ENCODE results near the gene CYP2J2. TPM values are rescaled to one million over a fixed set of nuclear protein-coding genes. Genes with fewer than 3 reads are reported as not detected.

CYP2J2 gene
- total RNA-seq, 1 experiment from 2014 or later: 0.46 TPM

DNA sequence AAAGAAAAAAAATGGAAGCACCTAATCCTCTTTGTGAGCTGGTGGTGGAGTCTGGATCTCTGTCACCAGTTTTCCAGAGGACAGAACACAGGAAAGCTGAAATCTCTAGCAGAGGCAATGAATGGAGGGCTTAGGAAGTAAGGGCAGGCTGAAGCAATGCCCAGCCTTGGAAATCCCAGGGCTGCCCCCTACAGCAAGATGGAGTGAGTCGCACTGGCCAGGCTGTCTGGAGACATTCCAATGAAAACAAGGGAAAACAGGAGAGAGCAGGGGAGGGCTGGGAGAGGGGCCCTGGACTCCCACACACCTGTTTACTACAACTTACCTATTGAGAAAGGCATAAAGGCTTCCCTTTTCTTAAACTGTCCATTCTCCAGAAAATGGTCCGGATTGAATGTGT is 25.9 kb downstream of the CYP2J2 start (continued):
- TF ChIP-seq, protein P1, sequence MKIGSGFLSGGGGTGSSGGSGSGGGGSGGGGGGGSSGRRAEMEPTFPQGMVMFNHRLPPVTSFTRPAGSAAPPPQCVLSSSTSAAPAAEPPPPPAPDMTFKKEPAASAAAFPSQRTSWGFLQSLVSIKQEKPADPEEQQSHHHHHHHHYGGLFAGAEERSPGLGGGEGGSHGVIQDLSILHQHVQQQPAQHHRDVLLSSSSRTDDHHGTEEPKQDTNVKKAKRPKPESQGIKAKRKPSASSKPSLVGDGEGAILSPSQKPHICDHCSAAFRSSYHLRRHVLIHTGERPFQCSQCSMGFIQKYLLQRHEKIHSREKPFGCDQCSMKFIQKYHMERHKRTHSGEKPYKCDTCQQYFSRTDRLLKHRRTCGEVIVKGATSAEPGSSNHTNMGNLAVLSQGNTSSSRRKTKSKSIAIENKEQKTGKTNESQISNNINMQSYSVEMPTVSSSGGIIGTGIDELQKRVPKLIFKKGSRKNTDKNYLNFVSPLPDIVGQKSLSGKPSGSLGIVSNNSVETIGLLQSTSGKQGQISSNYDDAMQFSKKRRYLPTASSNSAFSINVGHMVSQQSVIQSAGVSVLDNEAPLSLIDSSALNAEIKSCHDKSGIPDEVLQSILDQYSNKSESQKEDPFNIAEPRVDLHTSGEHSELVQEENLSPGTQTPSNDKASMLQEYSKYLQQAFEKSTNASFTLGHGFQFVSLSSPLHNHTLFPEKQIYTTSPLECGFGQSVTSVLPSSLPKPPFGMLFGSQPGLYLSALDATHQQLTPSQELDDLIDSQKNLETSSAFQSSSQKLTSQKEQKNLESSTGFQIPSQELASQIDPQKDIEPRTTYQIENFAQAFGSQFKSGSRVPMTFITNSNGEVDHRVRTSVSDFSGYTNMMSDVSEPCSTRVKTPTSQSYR (CRISPR knock-in tag; IDR thresholded peaks at IDR 0.05): no peak
- TF ChIP-seq, protein P2, sequence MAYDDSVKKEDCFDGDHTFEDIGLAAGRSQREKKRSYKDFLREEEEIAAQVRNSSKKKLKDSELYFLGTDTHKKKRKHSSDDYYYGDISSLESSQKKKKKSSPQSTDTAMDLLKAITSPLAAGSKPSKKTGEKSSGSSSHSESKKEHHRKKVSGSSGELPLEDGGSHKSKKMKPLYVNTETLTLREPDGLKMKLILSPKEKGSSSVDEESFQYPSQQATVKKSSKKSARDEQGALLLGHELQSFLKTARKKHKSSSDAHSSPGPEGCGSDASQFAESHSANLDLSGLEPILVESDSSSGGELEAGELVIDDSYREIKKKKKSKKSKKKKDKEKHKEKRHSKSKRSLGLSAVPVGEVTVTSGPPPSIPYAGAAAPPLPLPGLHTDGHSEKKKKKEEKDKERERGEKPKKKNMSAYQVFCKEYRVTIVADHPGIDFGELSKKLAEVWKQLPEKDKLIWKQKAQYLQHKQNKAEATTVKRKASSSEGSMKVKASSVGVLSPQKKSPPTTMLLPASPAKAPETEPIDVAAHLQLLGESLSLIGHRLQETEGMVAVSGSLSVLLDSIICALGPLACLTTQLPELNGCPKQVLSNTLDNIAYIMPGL (CRISPR knock-in tag; IDR thresholded peaks at IDR 0.05): no peak

DNA sequence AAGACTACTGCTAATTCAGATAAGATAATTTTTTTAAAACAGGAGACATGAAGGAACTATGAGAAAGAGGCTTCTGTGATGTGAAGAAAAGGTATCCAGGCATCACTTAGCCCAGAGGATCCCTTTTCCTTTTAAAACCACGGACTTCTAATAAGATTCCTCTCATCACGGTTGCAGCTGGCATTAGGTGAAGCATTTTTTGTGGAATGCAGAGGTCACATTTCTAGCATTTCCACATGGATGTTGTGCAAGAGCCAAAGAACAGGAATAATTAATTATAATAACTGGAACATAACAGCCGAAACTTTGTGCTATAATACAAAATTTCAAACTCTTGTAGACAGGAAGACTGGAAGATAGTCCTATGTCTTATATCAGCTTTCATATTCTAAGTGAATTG is 27.6 kb downstream of the CYP2J2 start:
- Mint-ChIP-seq H3K27ac (no peak overlapping the region), H3K9me3 (no peaks in the 10 kb centered on the region), H3K36me3 (no peaks in the 10 kb centered on the region), H3K4me3 (no peak overlapping the region), H3K4me1 (no peaks in the 10 kb centered on the region), H3K27me3 (ENCODE audit: low read depth) (no peaks in the 10 kb centered on the region)
- CTCF ChIA-PET: no interaction called here
- no peak for TF ChIP-seq JUN (CRISPR knock-in tag; IDR thresholded peaks at IDR 0.05)
- DNase-seq (ENCODE audit: low spot score) (no peak), ATAC-seq (no peak)
- POLR2A ChIA-PET: no interaction called here

DNA sequence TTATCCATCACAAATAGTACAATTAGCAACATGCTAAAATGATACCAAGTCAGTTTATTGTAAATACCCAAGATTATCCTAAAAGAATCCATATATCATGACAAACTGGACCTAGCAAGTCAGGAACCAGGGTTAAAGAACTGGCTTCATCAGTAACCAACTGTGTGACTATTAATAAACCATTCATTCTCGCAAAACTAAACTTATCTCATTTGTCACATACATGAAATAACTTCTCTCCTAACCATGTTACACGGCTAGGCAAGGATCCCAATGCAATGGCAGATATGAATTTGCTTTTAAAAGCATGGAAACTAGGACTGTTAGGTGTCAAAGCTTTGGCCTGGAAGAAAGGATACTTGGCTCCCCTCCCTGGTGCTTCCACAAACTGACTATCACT is 29.4 kb downstream of the CYP2J2 start:
- DNase-seq (ENCODE audit: low spot score) (no peak), ATAC-seq (no peak)
- H3K9me3 Mint-ChIP-seq: no peaks in the 10 kb centered on the region
- ChIA-PET CTCF (no interaction called here), POLR2A (no interaction called here)
- H3K27ac Mint-ChIP-seq: no peak overlapping the region
- no peaks in the 10 kb centered on the region for H3K27me3 Mint-ChIP-seq (ENCODE audit: low read depth)
- H3K36me3 Mint-ChIP-seq: no peaks in the 10 kb centered on the region
- peaks cover 10% of the 10 kb centered on the region for H3K4me1 Mint-ChIP-seq
- H3K4me3 Mint-ChIP-seq: no peak overlapping the region
- TF ChIP-seq ZBTB21 (CRISPR knock-in tag; IDR thresholded peaks at IDR 0.05; ENCODE audit: borderline replicate concordance) (no peak), SP1 (CRISPR knock-in tag; conservative IDR thresholded peaks at IDR 0.05) (no peak), GABPB1 (CRISPR knock-in tag; IDR thresholded peaks at IDR 0.05) (no peak), ZNF263 (CRISPR knock-in tag; IDR thresholded peaks at IDR 0.05; ENCODE audit: low read depth) (no peak), OVOL2 (CRISPR knock-in tag; IDR thresholded peaks at IDR 0.05; ENCODE audit: borderline replicate concordance) (no peak), IRF2 (CRISPR knock-in tag; IDR thresholded peaks at IDR 0.05; ENCODE audit: borderline replicate concordance, low read depth) (no peak), FOXJ3 (CRISPR knock-in tag; IDR thresholded peaks at IDR 0.05; ENCODE audit: borderline replicate concordance) (no peak), MYBL2 (CRISPR knock-in tag; IDR thresholded peaks at IDR 0.05) (no peak), HMGA2 (CRISPR knock-in tag; IDR thresholded peaks at IDR 0.05) (no peak), NFATC4 (CRISPR knock-in tag; IDR thresholded peaks at IDR 0.05) (no peak), ZNF416 (CRISPR knock-in tag; IDR thresholded peaks at IDR 0.05) (no peak), ETV6 (CRISPR knock-in tag; IDR thresholded peaks at IDR 0.05) (no peak), ZNF396 (CRISPR knock-in tag; IDR thresholded peaks at IDR 0.05; ENCODE audit: borderline replicate concordance) (no peak)
- TF ChIP-seq, protein P3, sequence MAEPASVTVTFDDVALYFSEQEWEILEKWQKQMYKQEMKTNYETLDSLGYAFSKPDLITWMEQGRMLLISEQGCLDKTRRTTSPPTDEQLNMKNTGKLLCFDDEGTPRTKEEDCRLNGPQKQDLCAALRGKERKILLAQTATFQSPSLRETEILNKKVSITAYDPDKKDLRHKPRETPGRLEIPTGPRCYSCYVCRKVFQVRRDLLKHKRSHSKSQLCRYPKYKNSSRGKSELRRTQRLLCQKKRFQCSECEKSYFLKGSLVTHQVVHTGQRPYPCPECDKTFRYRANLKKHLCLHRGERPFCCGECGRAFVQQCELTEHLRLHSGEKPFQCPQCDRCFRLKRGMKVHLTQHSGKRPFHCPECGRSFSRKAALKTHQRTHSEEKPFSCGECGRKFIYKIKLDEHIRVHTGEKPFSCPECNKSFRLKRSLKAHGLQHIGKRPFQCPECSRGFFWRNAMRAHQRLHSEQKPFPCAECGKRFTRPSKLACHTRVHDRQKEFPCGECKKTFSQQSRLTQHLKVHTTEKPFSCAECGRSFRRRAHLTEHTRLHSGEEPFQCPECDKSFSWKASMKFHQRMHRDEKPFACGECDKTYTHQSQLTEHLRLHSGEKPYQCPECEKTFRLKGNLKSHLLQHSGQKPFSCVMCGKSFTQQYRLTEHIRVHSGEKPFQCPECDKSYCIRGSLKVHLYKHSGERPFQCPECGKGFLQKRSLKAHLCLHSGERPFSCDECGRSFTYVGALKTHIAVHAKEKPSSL (CRISPR knock-in tag; conservative IDR thresholded peaks at IDR 0.05): no peak
- TF ChIP-seq, protein P4, sequence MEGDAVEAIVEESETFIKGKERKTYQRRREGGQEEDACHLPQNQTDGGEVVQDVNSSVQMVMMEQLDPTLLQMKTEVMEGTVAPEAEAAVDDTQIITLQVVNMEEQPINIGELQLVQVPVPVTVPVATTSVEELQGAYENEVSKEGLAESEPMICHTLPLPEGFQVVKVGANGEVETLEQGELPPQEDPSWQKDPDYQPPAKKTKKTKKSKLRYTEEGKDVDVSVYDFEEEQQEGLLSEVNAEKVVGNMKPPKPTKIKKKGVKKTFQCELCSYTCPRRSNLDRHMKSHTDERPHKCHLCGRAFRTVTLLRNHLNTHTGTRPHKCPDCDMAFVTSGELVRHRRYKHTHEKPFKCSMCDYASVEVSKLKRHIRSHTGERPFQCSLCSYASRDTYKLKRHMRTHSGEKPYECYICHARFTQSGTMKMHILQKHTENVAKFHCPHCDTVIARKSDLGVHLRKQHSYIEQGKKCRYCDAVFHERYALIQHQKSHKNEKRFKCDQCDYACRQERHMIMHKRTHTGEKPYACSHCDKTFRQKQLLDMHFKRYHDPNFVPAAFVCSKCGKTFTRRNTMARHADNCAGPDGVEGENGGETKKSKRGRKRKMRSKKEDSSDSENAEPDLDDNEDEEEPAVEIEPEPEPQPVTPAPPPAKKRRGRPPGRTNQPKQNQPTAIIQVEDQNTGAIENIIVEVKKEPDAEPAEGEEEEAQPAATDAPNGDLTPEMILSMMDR (IDR thresholded peaks at IDR 0.05): no peak
- TF ChIP-seq, protein P5, sequence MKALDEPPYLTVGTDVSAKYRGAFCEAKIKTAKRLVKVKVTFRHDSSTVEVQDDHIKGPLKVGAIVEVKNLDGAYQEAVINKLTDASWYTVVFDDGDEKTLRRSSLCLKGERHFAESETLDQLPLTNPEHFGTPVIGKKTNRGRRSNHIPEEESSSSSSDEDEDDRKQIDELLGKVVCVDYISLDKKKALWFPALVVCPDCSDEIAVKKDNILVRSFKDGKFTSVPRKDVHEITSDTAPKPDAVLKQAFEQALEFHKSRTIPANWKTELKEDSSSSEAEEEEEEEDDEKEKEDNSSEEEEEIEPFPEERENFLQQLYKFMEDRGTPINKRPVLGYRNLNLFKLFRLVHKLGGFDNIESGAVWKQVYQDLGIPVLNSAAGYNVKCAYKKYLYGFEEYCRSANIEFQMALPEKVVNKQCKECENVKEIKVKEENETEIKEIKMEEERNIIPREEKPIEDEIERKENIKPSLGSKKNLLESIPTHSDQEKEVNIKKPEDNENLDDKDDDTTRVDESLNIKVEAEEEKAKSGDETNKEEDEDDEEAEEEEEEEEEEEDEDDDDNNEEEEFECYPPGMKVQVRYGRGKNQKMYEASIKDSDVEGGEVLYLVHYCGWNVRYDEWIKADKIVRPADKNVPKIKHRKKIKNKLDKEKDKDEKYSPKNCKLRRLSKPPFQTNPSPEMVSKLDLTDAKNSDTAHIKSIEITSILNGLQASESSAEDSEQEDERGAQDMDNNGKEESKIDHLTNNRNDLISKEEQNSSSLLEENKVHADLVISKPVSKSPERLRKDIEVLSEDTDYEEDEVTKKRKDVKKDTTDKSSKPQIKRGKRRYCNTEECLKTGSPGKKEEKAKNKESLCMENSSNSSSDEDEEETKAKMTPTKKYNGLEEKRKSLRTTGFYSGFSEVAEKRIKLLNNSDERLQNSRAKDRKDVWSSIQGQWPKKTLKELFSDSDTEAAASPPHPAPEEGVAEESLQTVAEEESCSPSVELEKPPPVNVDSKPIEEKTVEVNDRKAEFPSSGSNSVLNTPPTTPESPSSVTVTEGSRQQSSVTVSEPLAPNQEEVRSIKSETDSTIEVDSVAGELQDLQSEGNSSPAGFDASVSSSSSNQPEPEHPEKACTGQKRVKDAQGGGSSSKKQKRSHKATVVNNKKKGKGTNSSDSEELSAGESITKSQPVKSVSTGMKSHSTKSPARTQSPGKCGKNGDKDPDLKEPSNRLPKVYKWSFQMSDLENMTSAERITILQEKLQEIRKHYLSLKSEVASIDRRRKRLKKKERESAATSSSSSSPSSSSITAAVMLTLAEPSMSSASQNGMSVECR (CRISPR knock-in tag; IDR thresholded peaks at IDR 0.05; ENCODE audit: borderline replicate concordance): no peak

Measured in WTC11 (cell line).